ENCODE measurements around the gene HTR1D. TPM values are rescaled to one million over a fixed set of nuclear protein-coding genes. Genes with fewer than 3 reads are reported as not detected.
"Not testable (repeated sequence)": the region's sequence is repeated elsewhere in the genome, so short reads cannot be mapped to it uniquely, and the experiment has no call there.

Gene HTR1D
- total and polyA plus RNA-seq, 2 donors (not counting 3 experiments of a cell fraction or from before 2014, with no cell fraction given) = 1.5 to 1.9 TPM

- H3K9ac ChIP-seq (replicated peaks; ENCODE audit: extremely low read depth, insufficient read depth, low read length); H3K4me2 ChIP-seq (ENCODE audit: insufficient read depth, low read length); H3K27ac ChIP-seq (ENCODE audit: insufficient read depth, low read depth, low read length); H3K27me3 ChIP-seq (ENCODE audit: control insufficient read depth in 2 of 2, insufficient read depth in 2 of 2, low read length in 2 of 2); POLR2A ChIA-PET; BruUV-seq (replicated peaks); H3K79me2 ChIP-seq (ENCODE audit: control insufficient read depth, insufficient read depth, low read length); H3K9me3 ChIP-seq (replicated peaks; ENCODE audit: control insufficient read depth, insufficient read depth, low read length); H4K20me1 ChIP-seq (replicated peaks; ENCODE audit: control insufficient read depth, extremely low read depth, insufficient read depth, low read length); CTCF ChIA-PET; H3K9me1 ChIP-seq (replicated peaks; ENCODE audit: control insufficient read depth, extremely low read depth, insufficient read depth, low read length); H3K36me3 ChIP-seq (ENCODE audit: control insufficient read depth in 2 of 2, extremely low read depth in 1 of 2, insufficient read depth in 2 of 2, low read length in 2 of 2); H3K4me1 ChIP-seq (ENCODE audit: control insufficient read depth, extremely low read depth, insufficient read depth, low read length); DNase-seq (ENCODE audit: low read depth, low spot score); H2AFZ ChIP-seq (ENCODE audit: low read depth, low read length); H3K4me3 ChIP-seq (replicated peaks in 1 of 3; ENCODE audit: insufficient read depth in 1 of 3, low read depth in 1 of 3, low read length in 3 of 3); dilution Hi-C loops (cut with MboI; ENCODE audit: extremely low pct_ligation_motif_present, low sequenced_read_pairs); intact Hi-C loops (cut with micrococcal nuclease); FAIRE-seq: not testable (repeated sequence)
Measured at GRCh38 chr1:23258082-23258481, 40.8 kb upstream of the HTR1D start.

DNA sequence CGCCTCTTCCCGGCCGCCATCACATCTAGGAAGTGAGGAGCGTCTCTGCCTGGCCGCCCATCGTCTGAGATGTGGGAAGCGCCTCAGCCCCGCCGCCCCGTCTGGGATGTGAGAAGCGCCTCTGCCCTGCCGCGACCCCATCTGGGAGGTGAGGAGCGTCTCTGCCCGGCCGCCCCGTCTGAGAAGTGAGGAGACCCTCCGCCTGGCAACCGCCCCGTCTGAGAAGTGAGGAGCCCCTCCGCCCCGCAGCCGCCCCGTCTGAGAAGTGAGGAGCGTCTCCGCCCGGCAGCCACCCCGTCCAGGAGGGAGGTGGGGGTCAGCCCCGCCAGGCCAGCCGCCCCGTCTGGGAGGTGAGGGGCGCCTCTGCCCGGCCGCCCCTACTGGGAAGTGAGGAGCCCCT is 40.1 kb upstream of the HTR1D start:
- intact Hi-C loops (cut with micrococcal nuclease); H3K4me1 ChIP-seq (ENCODE audit: control insufficient read depth, extremely low read depth, insufficient read depth, low read length): not testable (repeated sequence)

GRCh38 chr1:23254584-23254983 is 37.3 kb upstream of the HTR1D start:
- H3K9me3 ChIP-seq (replicated peaks; ENCODE audit: control insufficient read depth, insufficient read depth, low read length) = no peaks in the 10 kb centered on the region
- dilution Hi-C loops (cut with MboI; ENCODE audit: extremely low pct_ligation_motif_present, low sequenced_read_pairs) (no loop called here), intact Hi-C loops (cut with micrococcal nuclease) (no loop called here)
- CTCF ChIA-PET = no interaction called here
- no peak for FAIRE-seq
- no peak overlapping the region for H3K4me3 ChIP-seq (replicated peaks in 1 of 3; ENCODE audit: insufficient read depth in 1 of 3, low read depth in 1 of 3, low read length in 3 of 3)
- H4K20me1 ChIP-seq (replicated peaks; ENCODE audit: control insufficient read depth, extremely low read depth, insufficient read depth, low read length) = no peaks in the 10 kb centered on the region
- H3K36me3 ChIP-seq (ENCODE audit: control insufficient read depth in 2 of 2, extremely low read depth in 1 of 2, insufficient read depth in 2 of 2, low read length in 2 of 2) = no peaks in the 10 kb centered on the region
- H3K79me2 ChIP-seq (ENCODE audit: control insufficient read depth, insufficient read depth, low read length) = no peaks in the 10 kb centered on the region
- H3K27ac ChIP-seq (ENCODE audit: insufficient read depth, low read depth, low read length) = no peak overlapping the region
- no peak overlapping the region for H3K9ac ChIP-seq (replicated peaks; ENCODE audit: extremely low read depth, insufficient read depth, low read length)
- no peak overlapping the region for H2AFZ ChIP-seq (ENCODE audit: low read depth, low read length)
- no peaks in the 10 kb centered on the region for H3K27me3 ChIP-seq (ENCODE audit: control insufficient read depth in 2 of 2, insufficient read depth in 2 of 2, low read length in 2 of 2)
- H3K4me1 ChIP-seq (ENCODE audit: control insufficient read depth, extremely low read depth, insufficient read depth, low read length) = no peaks in the 10 kb centered on the region
- TF ChIP-seq JUN (IDR thresholded peaks at IDR 0.05; ENCODE audit: borderline replicate concordance, insufficient read depth, insufficient read length, low read depth) (no peak), MYC (IDR thresholded peaks at IDR 0.05; ENCODE audit: low read depth, low read length) (no peak)
- H3K4me2 ChIP-seq (ENCODE audit: insufficient read depth, low read length) = no peak overlapping the region
- BruUV-seq (replicated peaks) = no TSS peak
- POLR2A ChIA-PET = interaction anchor here (0.5 kb wide), 1 partner anchor 78 kb away, joined by 5 read pairs; no protein-coding TSS in a partner anchor
- DNase-seq (ENCODE audit: low read depth, low spot score) = no peak
- H3K9me1 ChIP-seq (replicated peaks; ENCODE audit: control insufficient read depth, extremely low read depth, insufficient read depth, low read length) = no peaks in the 10 kb centered on the region

More for the DNA sequence above, 40.1 kb upstream of the HTR1D start:
- DNase-seq (ENCODE audit: low read depth, low spot score); POLR2A ChIA-PET; dilution Hi-C loops (cut with MboI; ENCODE audit: extremely low pct_ligation_motif_present, low sequenced_read_pairs); H3K36me3 ChIP-seq (ENCODE audit: control insufficient read depth in 2 of 2, extremely low read depth in 1 of 2, insufficient read depth in 2 of 2, low read length in 2 of 2); H3K9ac ChIP-seq (replicated peaks; ENCODE audit: extremely low read depth, insufficient read depth, low read length); H3K27ac ChIP-seq (ENCODE audit: insufficient read depth, low read depth, low read length); FAIRE-seq; H3K9me3 ChIP-seq (replicated peaks; ENCODE audit: control insufficient read depth, insufficient read depth, low read length); H4K20me1 ChIP-seq (replicated peaks; ENCODE audit: control insufficient read depth, extremely low read depth, insufficient read depth, low read length); CTCF ChIA-PET; H2AFZ ChIP-seq (ENCODE audit: low read depth, low read length); H3K9me1 ChIP-seq (replicated peaks; ENCODE audit: control insufficient read depth, extremely low read depth, insufficient read depth, low read length); H3K79me2 ChIP-seq (ENCODE audit: control insufficient read depth, insufficient read depth, low read length); H3K27me3 ChIP-seq (ENCODE audit: control insufficient read depth in 2 of 2, insufficient read depth in 2 of 2, low read length in 2 of 2); BruUV-seq (replicated peaks); H3K4me3 ChIP-seq (replicated peaks in 1 of 3; ENCODE audit: insufficient read depth in 1 of 3, low read depth in 1 of 3, low read length in 3 of 3); H3K4me2 ChIP-seq (ENCODE audit: insufficient read depth, low read length): not testable (repeated sequence)

Data from endothelial cell of umbilical vein (primary cell).